ENCODE results near the gene ERLIN1. TPM values are rescaled to one million over a fixed set of nuclear protein-coding genes. Genes with fewer than 3 reads are reported as not detected.

The ERLIN1 gene
- total RNA-seq, 5 donors from 2014 or later (not counting 1 experiment from before 2014, with no cell fraction given) = 4.1 to 11.6 (median 8.9) TPM

- Histone ChIP-seq H3K4me1 (ENCODE audit: control insufficient read depth in 1 of 2, extremely low read depth in 1 of 2, insufficient read depth in 2 of 2, low read length in 2 of 2) (peaks cover 0 to 4% of the 10 kb centered on the region in 2 experiments), H3K36me3 (ENCODE audit: control insufficient read depth in 2 of 2, extremely low read depth in 1 of 2, insufficient read depth in 1 of 2, low read length in 1 of 2) (peaks cover 0 to 21% of the 10 kb centered on the region in 2 donors), H3K9me3 (no peaks in the 10 kb centered on the region), H3K27ac (ENCODE audit: low read length) (no peak overlapping the region), H3K27me3 (replicated peaks in 1 of 2; ENCODE audit: control insufficient read depth in 2 of 2, extremely low read depth in 1 of 2, insufficient read depth in 2 of 2, low read length in 1 of 2) (no peaks in the 10 kb centered on the region), H3K4me3 (ENCODE audit: control insufficient read depth in 1 of 2, extremely low read depth in 1 of 2, low read length in 1 of 2) (no peak overlapping the region)
- H3K4me1 Mint-ChIP-seq = peaks cover 20 to 35% (median 28%) of the 10 kb centered on the region in 3 donors
- WGBS (ENCODE audit: insufficient coverage) = 100% methylated on average over 2 of the region's 3 CpGs
- H3K4me3 Mint-ChIP-seq = no peak overlapping the region
- ATAC-seq (replicated peaks in 1 of 4) (no peak), DNase-seq (no peak)
- no peaks in the 10 kb centered on the region for H3K9me3 Mint-ChIP-seq
- no peaks in the 10 kb centered on the region for H3K27me3 Mint-ChIP-seq
- ChIA-PET POLR2A (no interaction called here), CTCF (interaction anchor here in 1 of 2 donors (0.5 to 0.6 kb wide), 2 partner anchors 8 to 119 kb away, joined by 3 to 5 read pairs; no protein-coding TSS in a partner anchor)
- H3K36me3 Mint-ChIP-seq = peaks cover 37% of the 10 kb centered on the region
- H3K27ac Mint-ChIP-seq = no peak overlapping the region
Observed at GRCh38 chr10:100163704-100164621, 21.9 kb downstream of the ERLIN1 start.

GRCh38 chr10:100162696-100163095 lies 23.1 kb downstream of the ERLIN1 start:
- Histone ChIP-seq H3K27me3 (replicated peaks in 1 of 2; ENCODE audit: control insufficient read depth in 2 of 2, extremely low read depth in 1 of 2, insufficient read depth in 2 of 2, low read length in 1 of 2) (no peaks in the 10 kb centered on the region), H3K36me3 (ENCODE audit: control insufficient read depth in 2 of 2, extremely low read depth in 1 of 2, insufficient read depth in 1 of 2, low read length in 1 of 2) (peaks cover 0 to 23% of the 10 kb centered on the region in 2 donors), H3K9me3 (no peaks in the 10 kb centered on the region), H3K4me3 (ENCODE audit: control insufficient read depth in 1 of 2, extremely low read depth in 1 of 2, low read length in 1 of 2) (no peak overlapping the region), H3K4me1 (ENCODE audit: control insufficient read depth in 1 of 2, extremely low read depth in 1 of 2, insufficient read depth in 2 of 2, low read length in 2 of 2) (no peaks in the 10 kb centered on the region), H3K27ac (ENCODE audit: low read length) (no peak overlapping the region)
- Mint-ChIP-seq H3K9me3 (no peaks in the 10 kb centered on the region), H3K4me3 (no peak overlapping the region), H3K27ac (no peak overlapping the region), H3K27me3 (no peaks in the 10 kb centered on the region), H3K36me3 (peaks cover 49% of the 10 kb centered on the region), H3K4me1 (peaks cover 12 to 25% (median 21%) of the 10 kb centered on the region in 3 donors)
- CTCF ChIA-PET = no interaction called here
- no CpG with 5 or more reads among the region's 3 CpGs for WGBS (ENCODE audit: insufficient coverage)
- POLR2A ChIA-PET = no interaction called here
- DNase-seq (no peak), ATAC-seq (replicated peaks in 1 of 4) (no peak)

DNA sequence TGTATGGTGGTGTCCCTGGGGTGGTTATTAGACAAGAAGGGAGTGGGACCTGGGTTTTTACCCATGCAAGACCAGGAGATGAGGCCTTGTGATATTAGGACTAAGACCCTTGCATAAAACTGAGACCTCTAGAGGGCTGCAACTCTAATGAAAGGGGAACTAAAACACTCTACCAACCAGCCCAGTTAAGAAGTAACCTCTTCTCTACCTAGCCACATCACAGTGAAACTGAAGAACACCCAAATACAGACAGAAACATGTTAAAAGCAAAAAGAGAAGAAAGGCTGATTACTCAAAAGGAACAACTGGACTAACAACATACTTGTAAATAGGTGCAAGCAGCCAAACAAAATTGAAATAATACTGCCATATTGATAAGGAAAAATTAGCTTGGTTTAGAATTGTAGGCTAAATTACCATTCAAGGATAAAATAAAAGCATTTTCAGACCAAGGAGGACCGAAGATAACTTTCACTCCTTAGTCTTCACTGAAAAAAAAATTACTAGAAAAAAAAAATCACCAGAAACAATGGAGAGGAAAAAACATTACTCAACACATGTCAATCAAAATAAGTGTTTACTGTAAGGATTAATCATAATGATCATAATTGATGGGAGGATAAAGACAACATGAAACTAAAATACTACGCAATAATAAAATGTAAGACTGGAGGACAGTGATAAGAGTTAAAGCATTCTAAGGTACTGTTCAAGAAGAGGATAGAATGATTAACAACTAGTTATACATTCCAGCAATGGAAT lies 27.6 kb downstream of the ERLIN1 start:
- Mint-ChIP-seq H3K27ac (no peak overlapping the region), H3K36me3 (peaks cover 70% of the 10 kb centered on the region), H3K27me3 (no peaks in the 10 kb centered on the region), H3K9me3 (no peaks in the 10 kb centered on the region), H3K4me1 (peaks cover 0 to 10% (median 9%) of the 10 kb centered on the region in 3 donors), H3K4me3 (no peak overlapping the region)
- DNase-seq = no peak
- ChIA-PET POLR2A (no interaction called here), CTCF (interaction anchor here in 1 of 2 donors (0.6 to 0.7 kb wide), 2 partner anchors 10 to 168 kb away, joined by 3 to 5 read pairs; no protein-coding TSS in a partner anchor)
- Histone ChIP-seq H3K4me1 (ENCODE audit: control insufficient read depth in 1 of 2, extremely low read depth in 1 of 2, insufficient read depth in 2 of 2, low read length in 2 of 2) (no peaks in the 10 kb centered on the region), H3K27ac (ENCODE audit: low read length) (no peak overlapping the region), H3K4me3 (ENCODE audit: control insufficient read depth in 1 of 2, extremely low read depth in 1 of 2, low read length in 1 of 2) (no peak overlapping the region), H3K27me3 (replicated peaks in 1 of 2; ENCODE audit: control insufficient read depth in 2 of 2, extremely low read depth in 1 of 2, insufficient read depth in 2 of 2, low read length in 1 of 2) (no peaks in the 10 kb centered on the region), H3K36me3 (ENCODE audit: control insufficient read depth in 2 of 2, extremely low read depth in 1 of 2, insufficient read depth in 1 of 2, low read length in 1 of 2) (peaks cover 0 to 49% of the 10 kb centered on the region in 2 donors), H3K9me3 (no peaks in the 10 kb centered on the region)
- no peak for ATAC-seq (replicated peaks in 1 of 4)
- WGBS (ENCODE audit: insufficient coverage) = no CpG with 5 or more reads among the region's 2 CpGs

- H3K4me3 Mint-ChIP-seq = no peak overlapping the region
- ATAC-seq (replicated peaks in 1 of 4) (no peak), DNase-seq (no peak)
- peaks cover 70% of the 10 kb centered on the region for H3K36me3 Mint-ChIP-seq
- ChIA-PET POLR2A (no interaction called here), CTCF (no interaction called here)
- no peak overlapping the region for H3K27ac ChIP-seq (ENCODE audit: low read length)
- no peaks in the 10 kb centered on the region for H3K27me3 ChIP-seq (replicated peaks in 1 of 2; ENCODE audit: control insufficient read depth in 2 of 2, extremely low read depth in 1 of 2, insufficient read depth in 2 of 2, low read length in 1 of 2)
- H3K36me3 ChIP-seq (ENCODE audit: control insufficient read depth in 2 of 2, extremely low read depth in 1 of 2, insufficient read depth in 1 of 2, low read length in 1 of 2) = peaks cover under 1 to 59% of the 10 kb centered on the region in 2 donors
- peaks cover 0 to 9% (median 7%) of the 10 kb centered on the region in 3 donors for H3K4me1 Mint-ChIP-seq
- no peaks in the 10 kb centered on the region for H3K4me1 ChIP-seq (ENCODE audit: control insufficient read depth in 1 of 2, extremely low read depth in 1 of 2, insufficient read depth in 2 of 2, low read length in 2 of 2)
- H3K9me3 ChIP-seq = no peaks in the 10 kb centered on the region
- no peak overlapping the region for H3K27ac Mint-ChIP-seq
- no peaks in the 10 kb centered on the region for H3K9me3 Mint-ChIP-seq
- no peaks in the 10 kb centered on the region for H3K27me3 Mint-ChIP-seq
- no peak overlapping the region for H3K4me3 ChIP-seq (ENCODE audit: control insufficient read depth in 1 of 2, extremely low read depth in 1 of 2, low read length in 1 of 2)
Observed at GRCh38 chr10:100157156-100157555, 28.7 kb downstream of the ERLIN1 start.

GRCh38 chr10:100155936-100156335 lies 29.9 kb downstream of the ERLIN1 start:
- ATAC-seq (replicated peaks in 1 of 4) (no peak), DNase-seq (no peak)
- peaks cover 78% of the 10 kb centered on the region for H3K36me3 Mint-ChIP-seq
- H3K4me3 Mint-ChIP-seq = no peak overlapping the region
- POLR2A ChIA-PET = no interaction called here
- no peaks in the 10 kb centered on the region for H3K27me3 ChIP-seq (replicated peaks in 1 of 2; ENCODE audit: control insufficient read depth in 2 of 2, extremely low read depth in 1 of 2, insufficient read depth in 2 of 2, low read length in 1 of 2)
- H3K4me1 ChIP-seq (ENCODE audit: control insufficient read depth in 1 of 2, extremely low read depth in 1 of 2, insufficient read depth in 2 of 2, low read length in 2 of 2) = no peaks in the 10 kb centered on the region
- H3K9me3 ChIP-seq = no peaks in the 10 kb centered on the region
- peaks cover 8 to 70% of the 10 kb centered on the region in 2 donors for H3K36me3 ChIP-seq (ENCODE audit: control insufficient read depth in 2 of 2, extremely low read depth in 1 of 2, insufficient read depth in 1 of 2, low read length in 1 of 2)
- H3K27me3 Mint-ChIP-seq = no peaks in the 10 kb centered on the region
- no peaks in the 10 kb centered on the region for H3K9me3 Mint-ChIP-seq
- no peak overlapping the region for H3K27ac Mint-ChIP-seq
- no peak overlapping the region for H3K27ac ChIP-seq (ENCODE audit: low read length)
- CTCF ChIA-PET = no interaction called here
- 62% methylated on average over 4 of the region's 5 CpGs for WGBS (ENCODE audit: insufficient coverage)
- H3K4me3 ChIP-seq (ENCODE audit: control insufficient read depth in 1 of 2, extremely low read depth in 1 of 2, low read length in 1 of 2) = no peak overlapping the region
- H3K4me1 Mint-ChIP-seq = peaks cover 0 to 9% (median 4%) of the 10 kb centered on the region in 3 donors

GRCh38 chr10:100154666-100155065 lies 31.2 kb downstream of the ERLIN1 start:
- Histone ChIP-seq H3K27ac (ENCODE audit: low read length) (no peak overlapping the region), H3K4me1 (ENCODE audit: control insufficient read depth in 1 of 2, extremely low read depth in 1 of 2, insufficient read depth in 2 of 2, low read length in 2 of 2) (no peaks in the 10 kb centered on the region), H3K27me3 (replicated peaks in 1 of 2; ENCODE audit: control insufficient read depth in 2 of 2, extremely low read depth in 1 of 2, insufficient read depth in 2 of 2, low read length in 1 of 2) (no peaks in the 10 kb centered on the region), H3K4me3 (ENCODE audit: control insufficient read depth in 1 of 2, extremely low read depth in 1 of 2, low read length in 1 of 2) (no peak overlapping the region), H3K9me3 (no peaks in the 10 kb centered on the region), H3K36me3 (ENCODE audit: control insufficient read depth in 2 of 2, extremely low read depth in 1 of 2, insufficient read depth in 1 of 2, low read length in 1 of 2) (peaks cover 8 to 73% of the 10 kb centered on the region in 2 donors)
- ChIA-PET POLR2A (no interaction called here), CTCF (interaction anchor here in 1 of 2 donors (0.7 kb wide), 1 partner anchor 16 kb away, joined by 3 read pairs; no protein-coding TSS in a partner anchor)
- H3K36me3 Mint-ChIP-seq = peaks cover 81% of the 10 kb centered on the region
- H3K27ac Mint-ChIP-seq = no peak overlapping the region
- H3K4me3 Mint-ChIP-seq = no peak overlapping the region
- no peak for DNase-seq
- 100% methylated on average over 1 of the region's 4 CpGs for WGBS (ENCODE audit: insufficient coverage)
- peaks cover 0 to 9% (median 4%) of the 10 kb centered on the region in 3 donors for H3K4me1 Mint-ChIP-seq
- no peak for ATAC-seq (replicated peaks in 1 of 4)
- H3K27me3 Mint-ChIP-seq = no peaks in the 10 kb centered on the region
- H3K9me3 Mint-ChIP-seq = no peaks in the 10 kb centered on the region

Measured in T-cell (primary cell).